Endothelial cell of umbilical vein (primary cell): ENCODE results near the gene FAM210A. TPM values are rescaled to one million over a fixed set of nuclear protein-coding genes. Genes with fewer than 3 reads are reported as not detected.

Experiments used
- BruUV-seq: library from RNA; stranded (reverse); fragments of 400-500 nt; replicated peaks from 2 replicates; lab custom pipeline; 2021; lab: Mats Ljungman, UMichigan
- CTCF ChIA-PET: fragments of 300-600, 350-600 bp; sonication (Branson Sonifier 250); formaldehyde crosslinking; loops from one replicate; lab custom pipeline; 2021; ENCODE audit warnings: antibody characterized with exemption, inconsistent platforms; lab: Charles Lee
- POLR2A ChIA-PET: fragments of 300-600, 350-600 bp; sonication (Branson Sonifier 250); formaldehyde crosslinking; loops from one replicate; lab custom pipeline; 2021; ENCODE audit warnings: antibody characterized with exemption, inconsistent platforms; lab: Charles Lee
- DNase-seq: peaks from one replicate; pipeline ENCODE4 v3.0.0-alpha.2; 2011; ENCODE audit warnings: low read depth, low spot score
- FAIRE-seq: peaks from 2 replicates; lab custom pipeline; 2011; peaks lifted over from hg19 to GRCh38; lab: Jason Lieb, UNC
- H2AFZ ChIP-seq: 2 replicates; pipeline ENCODE4 v1.6.0; 2012; ENCODE audit warnings: low read depth, low read length, control low read depth, inconsistent platforms
- H3K27ac ChIP-seq: 2 replicates; pipeline ENCODE4 v1.5.1; 2011; ENCODE audit warnings: low read depth, mild to moderate bottlenecking, control low read depth, low read length, moderate library complexity; ENCODE audit not compliant: insufficient read depth
- H3K27me3 ChIP-seq, 2 experiments: 2 replicates each; pipeline versions ENCODE4 v1.6.0 to v1.6.1; 2011; ENCODE audit warnings: low read length in 2 of 2, mixed read lengths in 1 of 2; ENCODE audit not compliant: control insufficient read depth in 2 of 2, insufficient read depth in 2 of 2
- H3K36me3 ChIP-seq, 2 experiments: 2 replicates in 1 of 2; 3 replicates in 1 of 2; pipeline ENCODE4 v1.5.1; 2011; ENCODE audit warnings: low read length in 2 of 2, mild to moderate bottlenecking in 1 of 2, moderate library complexity in 1 of 2; ENCODE audit not compliant: control insufficient read depth in 2 of 2, insufficient read depth in 2 of 2; ENCODE audit errors: extremely low read depth in 1 of 2
- H3K4me1 ChIP-seq: 3 replicates; pipeline ENCODE4 v1.5.1; 2011; ENCODE audit warnings: mild to moderate bottlenecking, low read length; ENCODE audit not compliant: control insufficient read depth, insufficient read depth; ENCODE audit errors: extremely low read depth
- H3K4me2 ChIP-seq: 2 replicates; pipeline ENCODE4 v1.6.1; 2011; ENCODE audit warnings: low read length, control low read depth, mixed read lengths; ENCODE audit not compliant: insufficient read depth
- H3K4me3 ChIP-seq, 3 experiments: fragments of 200-600 bp in 1 of 3; sonication (generic), shearing (Covaris generic) in 1 of 3; replicated peaks in 1 of 3; 2 replicates each; pipeline ENCODE4 v1.5.1; 2011 to 2016; ENCODE audit warnings: control low read depth in 3 of 3, low read length in 3 of 3, mild to moderate bottlenecking in 2 of 3, inconsistent platforms in 1 of 3, low read depth in 1 of 3, moderate library complexity in 1 of 3; ENCODE audit not compliant: insufficient read depth in 1 of 3
- H3K79me2 ChIP-seq: 2 replicates; pipeline ENCODE4 v1.6.0; 2012; ENCODE audit warnings: low read length, inconsistent platforms; ENCODE audit not compliant: control insufficient read depth, insufficient read depth
- H3K9ac ChIP-seq: replicated peaks from 2 replicates; pipeline ENCODE3; 2011; ENCODE audit warnings: low read length, control low read depth; ENCODE audit not compliant: insufficient read depth; ENCODE audit errors: extremely low read depth
- H3K9me1 ChIP-seq: replicated peaks from 3 replicates; pipeline ENCODE4 v1.6.0; 2011; ENCODE audit warnings: mild to moderate bottlenecking, low read length; ENCODE audit not compliant: control insufficient read depth, insufficient read depth; ENCODE audit errors: extremely low read depth
- H3K9me3 ChIP-seq: replicated peaks from 2 replicates; pipeline ENCODE4 v1.5.1; 2012; ENCODE audit warnings: low read length, inconsistent platforms; ENCODE audit not compliant: control insufficient read depth, insufficient read depth
- H4K20me1 ChIP-seq: replicated peaks from 2 replicates; pipeline ENCODE3; 2011; ENCODE audit warnings: mild to moderate bottlenecking, low read length; ENCODE audit not compliant: control insufficient read depth, insufficient read depth; ENCODE audit errors: extremely low read depth
- EZH2 ChIP-seq: IDR thresholded peaks from 2 replicates; pipeline ENCODE4 v1.6.1; 2012; ENCODE audit warnings: borderline replicate concordance, low read depth, mild to moderate bottlenecking, moderate library complexity, low read length, inconsistent platforms; ENCODE audit not compliant: severe bottlenecking
- FOS ChIP-seq: IDR thresholded peaks from 2 replicates; pipeline ENCODE4 v1.6.1; 2011; ENCODE audit warnings: mild to moderate bottlenecking, low read length, moderate library complexity, borderline replicate concordance; ENCODE audit not compliant: insufficient read depth
- GATA2 ChIP-seq: IDR thresholded peaks from 2 replicates; pipeline ENCODE4 v1.7.0; 2011; ENCODE audit warnings: low read depth, mild to moderate bottlenecking, moderate library complexity, mixed read lengths, low read length; ENCODE audit not compliant: insufficient read length, insufficient read depth
- JUN ChIP-seq: IDR thresholded peaks from 2 replicates; pipeline ENCODE4 v1.6.1; 2011; ENCODE audit warnings: borderline replicate concordance, low read depth; ENCODE audit not compliant: insufficient read length, insufficient read depth
- MYC ChIP-seq: IDR thresholded peaks from one replicate; pipeline ENCODE4 v1.6.1; 2011; ENCODE audit warnings: mild to moderate bottlenecking, low read depth, low read length
- POLR2A ChIP-seq: IDR thresholded peaks from 2 replicates; pipeline ENCODE4 v1.6.1; 2012; ENCODE audit warnings: low read depth, mild to moderate bottlenecking, control low read depth, low read length
- POLR2AphosphoS5 ChIP-seq: IDR thresholded peaks from 2 replicates; pipeline ENCODE4 v1.6.1; 2012; ENCODE audit warnings: low read depth, mild to moderate bottlenecking, control low read depth, low read length, moderate library complexity; ENCODE audit not compliant: insufficient read depth
- dilution Hi-C: fragments of 300-500 bp; cut with MboI; formaldehyde crosslinking; loops from one replicate; pipeline ENCODE4 v1.15.0; 2019; ENCODE audit warnings: low sequenced_read_pairs; ENCODE audit not compliant: extremely low pct_ligation_motif_present
- intact Hi-C: fragments of 100-400 bp; cut with micrococcal nuclease; formaldehyde crosslinking; loops from one replicate; pipeline ENCODE4 v1.10.0; 2022
- polyA plus RNA-seq, 4 experiments: library from polyadenylated mRNA; depleted of rRNA in 3 of 4; stranded (reverse) in 3 of 4; unstranded in 1 of 4; fragments of >200 nt; gene quantifications; 2 replicates each; pipeline versions ENCODE4 v1.2.1 to v1.2.3, GENCODE V29; 2011 to 2012; ENCODE audit warnings: missing spikeins in 1 of 4
- total RNA-seq: library from RNA; stranded (reverse); gene quantifications from 2 replicates; pipeline ENCODE4 v1.2.3, GENCODE V29; 2021
- TF ChIP-seq, protein P1 (sequence below), 2 donors: IDR thresholded peaks; 1 replicate in 1 of 2; 2 replicates in 1 of 2; pipeline ENCODE4 v1.5.1; 2011; ENCODE audit warnings: low read length in 2 of 2, mild to moderate bottlenecking in 2 of 2, moderate library complexity in 2 of 2, control low read depth in 1 of 2, inconsistent platforms in 1 of 2, low read depth in 1 of 2; ENCODE audit not compliant: insufficient read depth in 1 of 2; ENCODE audit errors: extremely low read depth in 1 of 2
- TF ChIP-seq, protein P2 (sequence below): IDR thresholded peaks from 2 replicates; pipeline ENCODE4 v1.6.1; 2011; ENCODE audit not compliant: insufficient read depth, insufficient read length

The FAM210A gene
- total and polyA plus RNA-seq, 2 donors (not counting 3 experiments of a cell fraction or from before 2014, with no cell fraction given): 7.1 to 17.3 TPM

DNA sequence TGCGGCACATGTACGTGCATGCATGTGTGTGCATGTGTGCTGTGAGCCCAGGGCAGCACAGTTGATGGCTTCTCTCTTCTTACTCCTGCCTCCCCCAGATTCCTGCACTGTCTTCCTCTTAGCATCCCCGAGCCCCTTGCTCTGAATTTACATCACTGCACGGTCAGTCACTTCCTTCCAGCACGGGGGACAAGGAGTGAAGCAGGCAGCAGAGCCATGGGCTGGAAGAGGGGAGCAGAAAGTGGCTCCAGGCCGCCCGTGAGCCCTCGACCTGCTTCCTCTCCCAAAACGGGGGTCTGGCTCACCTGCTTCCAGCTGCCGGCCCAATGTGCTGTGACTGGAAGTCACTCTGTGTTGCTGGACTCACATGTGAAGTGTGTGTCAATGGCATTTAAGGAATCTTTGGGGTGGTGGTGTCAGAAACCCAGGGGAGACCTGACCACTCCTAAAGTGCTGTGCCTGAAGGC is 106.1 kb downstream of the FAM210A start:
- no peak overlapping the region for H3K9ac ChIP-seq
- no peak overlapping the region for H2AFZ ChIP-seq
- H3K9me3 ChIP-seq: no peaks in the 10 kb centered on the region
- H3K27ac ChIP-seq: no peak overlapping the region
- no peak overlapping the region for H3K4me3 ChIP-seq
- DNase-seq (no peak), FAIRE-seq (no peak)
- CTCF ChIA-PET: no interaction called here
- POLR2A ChIA-PET: no interaction called here
- no peaks in the 10 kb centered on the region for H3K36me3 ChIP-seq
- no peaks in the 10 kb centered on the region for H3K79me2 ChIP-seq
- no peaks in the 10 kb centered on the region for H4K20me1 ChIP-seq
- no peak for TF ChIP-seq GATA2
- TF ChIP-seq FOS: no peak
- TF ChIP-seq EZH2: no peak
- TF ChIP-seq POLR2A: no peak
- TF ChIP-seq, protein P1, sequence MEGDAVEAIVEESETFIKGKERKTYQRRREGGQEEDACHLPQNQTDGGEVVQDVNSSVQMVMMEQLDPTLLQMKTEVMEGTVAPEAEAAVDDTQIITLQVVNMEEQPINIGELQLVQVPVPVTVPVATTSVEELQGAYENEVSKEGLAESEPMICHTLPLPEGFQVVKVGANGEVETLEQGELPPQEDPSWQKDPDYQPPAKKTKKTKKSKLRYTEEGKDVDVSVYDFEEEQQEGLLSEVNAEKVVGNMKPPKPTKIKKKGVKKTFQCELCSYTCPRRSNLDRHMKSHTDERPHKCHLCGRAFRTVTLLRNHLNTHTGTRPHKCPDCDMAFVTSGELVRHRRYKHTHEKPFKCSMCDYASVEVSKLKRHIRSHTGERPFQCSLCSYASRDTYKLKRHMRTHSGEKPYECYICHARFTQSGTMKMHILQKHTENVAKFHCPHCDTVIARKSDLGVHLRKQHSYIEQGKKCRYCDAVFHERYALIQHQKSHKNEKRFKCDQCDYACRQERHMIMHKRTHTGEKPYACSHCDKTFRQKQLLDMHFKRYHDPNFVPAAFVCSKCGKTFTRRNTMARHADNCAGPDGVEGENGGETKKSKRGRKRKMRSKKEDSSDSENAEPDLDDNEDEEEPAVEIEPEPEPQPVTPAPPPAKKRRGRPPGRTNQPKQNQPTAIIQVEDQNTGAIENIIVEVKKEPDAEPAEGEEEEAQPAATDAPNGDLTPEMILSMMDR (IDR thresholded peaks at IDR 0.05; ENCODE audit: extremely low read depth in 1 of 2, insufficient read depth in 1 of 2, low read depth in 1 of 2, low read length in 2 of 2): no peak
- TF ChIP-seq, protein P2, sequence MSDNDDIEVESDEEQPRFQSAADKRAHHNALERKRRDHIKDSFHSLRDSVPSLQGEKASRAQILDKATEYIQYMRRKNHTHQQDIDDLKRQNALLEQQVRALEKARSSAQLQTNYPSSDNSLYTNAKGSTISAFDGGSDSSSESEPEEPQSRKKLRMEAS: no peak
- no peak for TF ChIP-seq POLR2AphosphoS5
- no peak for TF ChIP-seq MYC
- TF ChIP-seq JUN: no peak
- BruUV-seq: no TSS peak
- H3K27me3 ChIP-seq: no peaks in the 10 kb centered on the region
- no peaks in the 10 kb centered on the region for H3K9me1 ChIP-seq
- peaks cover 6% of the 10 kb centered on the region for H3K4me1 ChIP-seq
- intact Hi-C loops: no loop called here
- no peak overlapping the region for H3K4me2 ChIP-seq
- dilution Hi-C loops: no loop called here
